Measurements from ENCODE around the gene CELF5. TPM values are rescaled to one million over a fixed set of nuclear protein-coding genes. Genes with fewer than 3 reads are reported as not detected.

Gene CELF5
- total RNA-seq, 2 donors from 2014 or later, result 2.6 to 3.5 TPM

- H3K27ac Mint-ChIP-seq, result no peak overlapping the region
- no peaks in the 10 kb centered on the region for H3K4me1 Mint-ChIP-seq
- no peak for DNase-seq
- H3K9ac ChIP-seq (ENCODE audit: extremely low read depth, low read length, poor library complexity, severe bottlenecking), result no peak overlapping the region
- H3K27ac ChIP-seq (ENCODE audit: low read depth, low read length), result no peak overlapping the region
- no peak overlapping the region for H3K4me3 Mint-ChIP-seq
- no peaks in the 10 kb centered on the region for H3K4me1 ChIP-seq (ENCODE audit: control insufficient read depth, insufficient read depth, low read length)
- no peaks in the 10 kb centered on the region for H3K36me3 ChIP-seq (ENCODE audit: control insufficient read depth, insufficient read depth, low read length)
- H3K36me3 Mint-ChIP-seq (ENCODE audit: low read depth), result no peaks in the 10 kb centered on the region
- H3K27me3 ChIP-seq (ENCODE audit: control insufficient read depth, insufficient read depth, low read length, poor library complexity, severe bottlenecking), result peaks cover 17% of the 10 kb centered on the region
- H3K9me3 Mint-ChIP-seq, result no peaks in the 10 kb centered on the region
- H3K27me3 Mint-ChIP-seq (ENCODE audit: insufficient read depth), result peaks cover 28% of the 10 kb centered on the region
- H3K4me3 ChIP-seq (ENCODE audit: low read length), result no peak overlapping the region
- no peak for TF ChIP-seq CTCF (conservative IDR thresholded peaks at IDR 0.05)
- no peaks in the 10 kb centered on the region for H3K9me3 ChIP-seq (ENCODE audit: control insufficient read depth, low read length)
Observed at GRCh38 chr19:3310711-3311110, 86.2 kb downstream of the CELF5 start.

DNA sequence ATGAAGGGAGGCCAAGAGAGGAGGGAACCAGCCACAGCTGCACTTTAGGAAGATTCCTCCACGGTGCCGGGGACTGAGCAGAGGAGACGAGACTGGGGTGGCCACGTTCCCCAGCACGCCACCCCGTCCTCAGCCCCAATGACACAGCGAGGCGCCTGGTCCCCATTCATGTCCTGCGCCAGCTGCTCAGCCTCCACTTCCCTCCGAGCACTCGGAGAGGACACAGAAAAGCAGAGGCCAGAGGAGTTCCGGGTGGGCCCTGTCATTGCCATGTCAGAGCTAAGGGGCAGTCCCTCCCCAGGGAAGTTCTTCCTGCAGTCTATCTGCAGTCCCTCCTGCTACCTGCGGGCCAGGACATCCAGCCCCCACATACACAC is 88.7 kb downstream of the CELF5 start:
- Histone ChIP-seq H3K27ac (ENCODE audit: low read depth, low read length) (no peak overlapping the region), H3K36me3 (ENCODE audit: control insufficient read depth, insufficient read depth, low read length) (no peaks in the 10 kb centered on the region), H3K4me3 (ENCODE audit: low read length) (no peak overlapping the region), H3K4me1 (ENCODE audit: control insufficient read depth, insufficient read depth, low read length) (no peaks in the 10 kb centered on the region), H3K27me3 (ENCODE audit: control insufficient read depth, insufficient read depth, low read length, poor library complexity, severe bottlenecking) (peaks cover 17% of the 10 kb centered on the region), H3K9me3 (ENCODE audit: control insufficient read depth, low read length) (no peaks in the 10 kb centered on the region), H3K9ac (ENCODE audit: extremely low read depth, low read length, poor library complexity, severe bottlenecking) (no peak overlapping the region)
- H3K4me3 Mint-ChIP-seq, result no peak overlapping the region
- no peak for TF ChIP-seq CTCF (conservative IDR thresholded peaks at IDR 0.05)
- no peak for DNase-seq
- no peaks in the 10 kb centered on the region for H3K36me3 Mint-ChIP-seq (ENCODE audit: low read depth)
- H3K4me1 Mint-ChIP-seq, result no peaks in the 10 kb centered on the region
- H3K27me3 Mint-ChIP-seq (ENCODE audit: insufficient read depth), result peaks cover 28% of the 10 kb centered on the region
- no peak overlapping the region for H3K27ac Mint-ChIP-seq
- H3K9me3 Mint-ChIP-seq, result no peaks in the 10 kb centered on the region
- 81 to 88% methylated on average over 12 to 13 of the region's 13 CpGs for WGBS, 2 experiments (ENCODE audit: insufficient coverage in 1 of 2, insufficient read length in 1 of 2)

GRCh38 chr19:3314962-3315675 is 90.7 kb downstream of the CELF5 start:
- WGBS, 2 experiments (ENCODE audit: insufficient coverage in 1 of 2, insufficient read length in 1 of 2), result 90 to 91% methylated on average over 21 to 30 of the region's 30 CpGs
- Histone ChIP-seq H3K9ac (ENCODE audit: extremely low read depth, low read length, poor library complexity, severe bottlenecking) (no peak overlapping the region), H3K4me3 (ENCODE audit: low read length) (no peak overlapping the region), H3K9me3 (ENCODE audit: control insufficient read depth, low read length) (no peaks in the 10 kb centered on the region), H3K27ac (ENCODE audit: low read depth, low read length) (no peak overlapping the region), H3K36me3 (ENCODE audit: control insufficient read depth, insufficient read depth, low read length) (no peaks in the 10 kb centered on the region), H3K27me3 (ENCODE audit: control insufficient read depth, insufficient read depth, low read length, poor library complexity, severe bottlenecking) (peaks cover 8% of the 10 kb centered on the region), H3K4me1 (ENCODE audit: control insufficient read depth, insufficient read depth, low read length) (no peaks in the 10 kb centered on the region)
- no peaks in the 10 kb centered on the region for H3K36me3 Mint-ChIP-seq (ENCODE audit: low read depth)
- H3K4me3 Mint-ChIP-seq, result no peak overlapping the region
- no peak for TF ChIP-seq CTCF (conservative IDR thresholded peaks at IDR 0.05)
- H3K27me3 Mint-ChIP-seq (ENCODE audit: insufficient read depth), result peaks cover 18% of the 10 kb centered on the region
- H3K4me1 Mint-ChIP-seq, result no peaks in the 10 kb centered on the region
- no peak for DNase-seq
- no peaks in the 10 kb centered on the region for H3K9me3 Mint-ChIP-seq
- H3K27ac Mint-ChIP-seq, result no peak overlapping the region

Data from endodermal cell (in vitro differentiated cells).